ENCODE data around the gene RIPOR1. TPM values are rescaled to one million over a fixed set of nuclear protein-coding genes. Genes with fewer than 3 reads are reported as not detected.

The RIPOR1 gene
- total RNA-seq, 1 experiment from 2014 or later, result 14.8 TPM

- H3K27me3 ChIP-seq (ENCODE audit: low read length), result no peaks in the 10 kb centered on the region
- intact Hi-C loops (cut with micrococcal nuclease), result no loop called here
- CTCF ChIA-PET, result interaction anchor here (0.7 kb wide), 1 partner anchor 13 kb away, joined by 9 read pairs; no protein-coding TSS in a partner anchor
These were observed 5.8 kb downstream of the RIPOR1 start for GRCh38 chr16:67534431-67534830.

GRCh38 chr16:67535201-67535600 lies 6.6 kb downstream of the RIPOR1 start:
- no peak overlapping the region for H3K9ac ChIP-seq (ENCODE audit: low read length)
- no peaks in the 10 kb centered on the region; the same call in 1 of the 2 replicates for H3K4me1 ChIP-seq (ENCODE audit: insufficient read depth, low read length)
- no peaks in the 10 kb centered on the region for H3K9me2 ChIP-seq (replicated peaks; ENCODE audit: low read length)
- DNase-seq (no peak), ATAC-seq (no peak)
- no peaks in the 10 kb centered on the region for H3F3A ChIP-seq (ENCODE audit: low read length, unreplicated experiment)
- no peak for TF ChIP-seq CTCF (conservative IDR thresholded peaks at IDR 0.05; ENCODE audit: low read depth, low read length)
- TF ChIP-seq EZH2 (IDR thresholded peaks at IDR 0.05; ENCODE audit: low read length, unreplicated experiment), result no peak
- no peak for TF ChIP-seq EZH2phosphoT487 (IDR thresholded peaks at IDR 0.05; ENCODE audit: borderline replicate concordance, low read length)
- H3K79me2 ChIP-seq (ENCODE audit: low read length), result peaks cover 30% of the 10 kb centered on the region
- no peak overlapping the region for H3K27ac ChIP-seq (ENCODE audit: low read length)
- ChIA-PET CTCF (interaction anchor here (0.7 kb wide), 1 partner anchor 14 kb away, joined by 9 read pairs; no protein-coding TSS in a partner anchor), POLR2A (ENCODE audit: unreplicated experiment) (interaction anchor here (0.6 kb wide), 2 partner anchors 14 to 20 kb away, joined by 3 to 4 read pairs; no protein-coding TSS in a partner anchor)
- intact Hi-C loops (cut with micrococcal nuclease), result no loop called here
- H2AFZ ChIP-seq (ENCODE audit: low read length), result no peak overlapping the region
- H3K9me3 ChIP-seq (ENCODE audit: low read length), result no peaks in the 10 kb centered on the region
- BruUV-seq (replicated peaks), result no TSS peak
- H3K4me3 ChIP-seq (ENCODE audit: low read length), result no peak overlapping the region
- H3K27me3 ChIP-seq (ENCODE audit: low read length), result no peaks in the 10 kb centered on the region
- no peak overlapping the region for H3K4me2 ChIP-seq (ENCODE audit: low read length)
- H3K36me3 ChIP-seq (ENCODE audit: low read depth, low read length), result no peaks in the 10 kb centered on the region
- peaks cover 6% of the 10 kb centered on the region; the same call in 1 of the 2 replicates for H4K20me1 ChIP-seq (ENCODE audit: low read length)

More at GRCh38 chr16:67534431-67534830, 5.8 kb downstream of the RIPOR1 start:
- Histone ChIP-seq H3K4me3 (ENCODE audit: low read length) (no peak overlapping the region), H3K27ac (ENCODE audit: low read length) (no peak overlapping the region), H3K9me3 (ENCODE audit: low read length) (no peaks in the 10 kb centered on the region), H3K4me2 (ENCODE audit: low read length) (no peak overlapping the region), H3K9me2 (replicated peaks; ENCODE audit: low read length) (no peaks in the 10 kb centered on the region), H3F3A (ENCODE audit: low read length, unreplicated experiment) (no peaks in the 10 kb centered on the region), H3K36me3 (ENCODE audit: low read depth, low read length) (no peaks in the 10 kb centered on the region), H3K9ac (ENCODE audit: low read length) (no peak overlapping the region), H3K4me1 (ENCODE audit: insufficient read depth, low read length) (no peaks in the 10 kb centered on the region; the same call in 1 of the 2 replicates), H3K79me2 (ENCODE audit: low read length) (peaks cover 38% of the 10 kb centered on the region), H4K20me1 (ENCODE audit: low read length) (peaks cover 6% of the 10 kb centered on the region; the same call in 1 of the 2 replicates), H2AFZ (ENCODE audit: low read length) (no peak overlapping the region)
- POLR2A ChIA-PET (ENCODE audit: unreplicated experiment), result interaction anchor here (0.6 to 1.1 kb wide), 2 partner anchors 13 to 21 kb away, joined by 3 to 4 read pairs; no protein-coding TSS in a partner anchor
- ATAC-seq (no peak), DNase-seq (no peak)
- no TSS peak for BruUV-seq (replicated peaks)
- no peak for TF ChIP-seq EZH2phosphoT487 (IDR thresholded peaks at IDR 0.05; ENCODE audit: borderline replicate concordance, low read length)
- no peak for TF ChIP-seq CTCF (conservative IDR thresholded peaks at IDR 0.05; ENCODE audit: low read depth, low read length)
- TF ChIP-seq EZH2 (IDR thresholded peaks at IDR 0.05; ENCODE audit: low read length, unreplicated experiment), result no peak

GRCh38 chr16:67537270-67537635 lies 8.6 kb downstream of the RIPOR1 start:
- no peak overlapping the region for H2AFZ ChIP-seq (ENCODE audit: low read length)
- ChIA-PET POLR2A (ENCODE audit: unreplicated experiment) (no interaction called here), CTCF (no interaction called here)
- H4K20me1 ChIP-seq (ENCODE audit: low read length), result no peaks in the 10 kb centered on the region
- DNase-seq, result no peak
- H3K36me3 ChIP-seq (ENCODE audit: low read depth, low read length), result peaks cover 11% of the 10 kb centered on the region; the same call in 1 of the 2 replicates
- no TSS peak for BruUV-seq (replicated peaks)
- H3K4me1 ChIP-seq (ENCODE audit: insufficient read depth, low read length), result peaks cover 9% of the 10 kb centered on the region; the same call in 1 of the 2 replicates
- H3K79me2 ChIP-seq (ENCODE audit: low read length), result peaks cover 12% of the 10 kb centered on the region
- no peaks in the 10 kb centered on the region for H3F3A ChIP-seq (ENCODE audit: low read length, unreplicated experiment)
- 0 out of 2 replicates have a peak overlapping the region, but pooled peaks have one; percentile 22 for H3K9ac ChIP-seq (ENCODE audit: low read length)
- ATAC-seq, result peak; percentile 46
- intact Hi-C loops (cut with micrococcal nuclease), result no loop called here
- TF ChIP-seq CTCF (conservative IDR thresholded peaks at IDR 0.05; ENCODE audit: low read depth, low read length), result no peak
- no peak for TF ChIP-seq EZH2phosphoT487 (IDR thresholded peaks at IDR 0.05; ENCODE audit: borderline replicate concordance, low read length)
- H3K27ac ChIP-seq (ENCODE audit: low read length), result no peak overlapping the region
- peak overlapping the region; percentile 75 for H3K4me2 ChIP-seq (ENCODE audit: low read length)
- H3K9me2 ChIP-seq (replicated peaks; ENCODE audit: low read length), result no peaks in the 10 kb centered on the region
- H3K4me3 ChIP-seq (ENCODE audit: low read length), result peak overlapping the region; percentile 56; the same call in 1 of the 2 replicates
- H3K27me3 ChIP-seq (ENCODE audit: low read length), result no peaks in the 10 kb centered on the region
- H3K9me3 ChIP-seq (ENCODE audit: low read length), result no peaks in the 10 kb centered on the region

All from PC-3 (cell line).